ENCODE data around the gene AQP2. TPM values are rescaled to one million over a fixed set of nuclear protein-coding genes. Genes with fewer than 3 reads are reported as not detected.

Gene AQP2
- total RNA-seq, 2 donors from 2014 or later, result 0.33 to 0.42 TPM

- intact Hi-C loops (cut with DNase I), result no loop called here
- no peak for DNase-seq (ENCODE audit: low spot score)
Measured at GRCh38 chr12:49934505-49934904, 16.0 kb upstream of the AQP2 start.

GRCh38 chr12:49936925-49937324 lies 13.6 kb upstream of the AQP2 start:
- DNase-seq (ENCODE audit: low spot score), result no peak
- intact Hi-C loops (cut with DNase I), result no loop called here

- DNase-seq (ENCODE audit: low spot score), result peak; percentile 55
- intact Hi-C loops (cut with DNase I), result no loop called here
Measured at GRCh38 chr12:49937639-49938300, 12.8 kb upstream of the AQP2 start.

GRCh38 chr12:49939307-49939706 lies 11.2 kb upstream of the AQP2 start:
- DNase-seq (ENCODE audit: low spot score), result no peak

GRCh38 chr12:49939707-49940106 lies 10.8 kb upstream of the AQP2 start:
- intact Hi-C loops (cut with DNase I), result no loop called here
- DNase-seq (ENCODE audit: low spot score), result peak; percentile 19

More at GRCh38 chr12:49939307-49939706, 11.2 kb upstream of the AQP2 start:
- intact Hi-C loops (cut with DNase I), result no loop called here

- intact Hi-C loops (cut with DNase I), result no loop called here
- DNase-seq (ENCODE audit: low spot score), result peak; percentile 78
Measured at GRCh38 chr12:49941556-49942511, 8.7 kb upstream of the AQP2 start.

- intact Hi-C loops (cut with DNase I), result no loop called here
- DNase-seq (ENCODE audit: low spot score), result no peak
Measured at GRCh38 chr12:49942512-49942893, 8.0 kb upstream of the AQP2 start.

- peak; percentile 52 for DNase-seq (ENCODE audit: low spot score)
- intact Hi-C loops (cut with DNase I), result no loop called here
Measured at GRCh38 chr12:49942921-49943624, 7.5 kb upstream of the AQP2 start.

- no peak for DNase-seq (ENCODE audit: low spot score)
- intact Hi-C loops (cut with DNase I), result no loop called here
Measured at GRCh38 chr12:49943625-49943960, 6.9 kb upstream of the AQP2 start.

GRCh38 chr12:49944046-49944445 lies 6.5 kb upstream of the AQP2 start:
- DNase-seq (ENCODE audit: low spot score), result peak; percentile 36
- intact Hi-C loops (cut with DNase I), result no loop called here

- peak; percentile 65 for DNase-seq (ENCODE audit: low spot score)
- intact Hi-C loops (cut with DNase I), result no loop called here
Measured at GRCh38 chr12:49944718-49945117, 5.8 kb upstream of the AQP2 start.

GRCh38 chr12:49945394-49946080 lies 5.0 kb upstream of the AQP2 start:
- DNase-seq (ENCODE audit: low spot score), result peak; percentile 95
- intact Hi-C loops (cut with DNase I), result no loop called here

- intact Hi-C loops (cut with DNase I), result no loop called here
- peak; percentile 15 for DNase-seq (ENCODE audit: low spot score)
Measured at GRCh38 chr12:49946086-49946485, 4.5 kb upstream of the AQP2 start.

- peak; percentile 1 for DNase-seq (ENCODE audit: low spot score)
- intact Hi-C loops (cut with DNase I), result no loop called here
Measured at GRCh38 chr12:49946497-49946896, 4.0 kb upstream of the AQP2 start.

- intact Hi-C loops (cut with DNase I), result no loop called here
- DNase-seq (ENCODE audit: low spot score), result peak; percentile 64
Measured at GRCh38 chr12:49947593-49948226, 2.8 kb upstream of the AQP2 start.

- intact Hi-C loops (cut with DNase I), result no loop called here
- DNase-seq (ENCODE audit: low spot score), result peak; percentile 67
Measured at GRCh38 chr12:49948866-49949845, 1.4 kb upstream of the AQP2 start.

- peak; percentile 44 for DNase-seq (ENCODE audit: low spot score)
- intact Hi-C loops (cut with DNase I), result loop anchor here in 1 of 2 donors (2.0 kb wide), 1 partner anchor 57 kb away; no protein-coding TSS in a partner anchor
Measured at GRCh38 chr12:49949866-49950265, 671 bp upstream of the AQP2 start.
